ENCODE data around the gene MSL1. TPM values are rescaled to one million over a fixed set of nuclear protein-coding genes. Genes with fewer than 3 reads are reported as not detected.

MSL1 gene
- total and polyA plus RNA-seq, 2 of the 13 experiments (the other 11 are each of a cell fraction or from before 2014, with no cell fraction given): 63.8 to 88.5 TPM

GRCh38 chr17:40098846-40099618, 22.7 kb upstream of the MSL1 start (continued):
- peak; percentile 97 for TF ChIP-seq ZNF670 (CRISPR knock-in tag; IDR thresholded peaks at IDR 0.05; ENCODE audit: borderline replicate concordance)
- TF ChIP-seq ZNF282 (IDR thresholded peaks at IDR 0.05; ENCODE audit: partially characterized antibody): peak; percentile 26
- peak; percentile 66; the same call in 1 of the 2 replicates for TF ChIP-seq ZNF225 (CRISPR knock-in tag; IDR thresholded peaks at IDR 0.05)
- TF ChIP-seq YEATS2 (CRISPR knock-in tag; IDR thresholded peaks at IDR 0.05; ENCODE audit: borderline replicate concordance): peak; percentile 80; the same call in 1 of the 2 replicates
- peak; percentile 98 for TF ChIP-seq ZNF781 (CRISPR knock-in tag; IDR thresholded peaks at IDR 0.05; ENCODE audit: borderline replicate concordance, not compliant biosample characterization)
- peak; percentile 65; the same call in 1 of the 2 replicates for TF ChIP-seq KMT2A (CRISPR knock-in tag; IDR thresholded peaks at IDR 0.05)
- TF ChIP-seq ZMYM2 (CRISPR knock-in tag; IDR thresholded peaks at IDR 0.05): peak; percentile 32; the same call in 1 of the 2 replicates
- TF ChIP-seq, protein P1, sequence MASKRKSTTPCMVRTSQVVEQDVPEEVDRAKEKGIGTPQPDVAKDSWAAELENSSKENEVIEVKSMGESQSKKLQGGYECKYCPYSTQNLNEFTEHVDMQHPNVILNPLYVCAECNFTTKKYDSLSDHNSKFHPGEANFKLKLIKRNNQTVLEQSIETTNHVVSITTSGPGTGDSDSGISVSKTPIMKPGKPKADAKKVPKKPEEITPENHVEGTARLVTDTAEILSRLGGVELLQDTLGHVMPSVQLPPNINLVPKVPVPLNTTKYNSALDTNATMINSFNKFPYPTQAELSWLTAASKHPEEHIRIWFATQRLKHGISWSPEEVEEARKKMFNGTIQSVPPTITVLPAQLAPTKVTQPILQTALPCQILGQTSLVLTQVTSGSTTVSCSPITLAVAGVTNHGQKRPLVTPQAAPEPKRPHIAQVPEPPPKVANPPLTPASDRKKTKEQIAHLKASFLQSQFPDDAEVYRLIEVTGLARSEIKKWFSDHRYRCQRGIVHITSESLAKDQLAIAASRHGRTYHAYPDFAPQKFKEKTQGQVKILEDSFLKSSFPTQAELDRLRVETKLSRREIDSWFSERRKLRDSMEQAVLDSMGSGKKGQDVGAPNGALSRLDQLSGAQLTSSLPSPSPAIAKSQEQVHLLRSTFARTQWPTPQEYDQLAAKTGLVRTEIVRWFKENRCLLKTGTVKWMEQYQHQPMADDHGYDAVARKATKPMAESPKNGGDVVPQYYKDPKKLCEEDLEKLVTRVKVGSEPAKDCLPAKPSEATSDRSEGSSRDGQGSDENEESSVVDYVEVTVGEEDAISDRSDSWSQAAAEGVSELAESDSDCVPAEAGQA (IDR thresholded peaks at IDR 0.05; ENCODE audit: low read depth): peak; percentile 35; the same call in 1 of the 2 replicates
- TF ChIP-seq, protein P1 (CRISPR knock-in tag; IDR thresholded peaks at IDR 0.05; ENCODE audit: borderline replicate concordance): peak; percentile 79; the same call in 1 of the 2 replicates
- peak; percentile 96 for TF ChIP-seq ZNF616 (CRISPR knock-in tag; IDR thresholded peaks at IDR 0.05; ENCODE audit: low read depth)
- TF ChIP-seq SMYD3 (CRISPR knock-in tag; IDR thresholded peaks at IDR 0.05): peak; percentile 66; the same call in 1 of the 2 replicates
- peak; percentile 97 for TF ChIP-seq ZC3H13 (CRISPR knock-in tag; IDR thresholded peaks at IDR 0.05)
- peak; percentile 99 for TF ChIP-seq ZNF788 (CRISPR knock-in tag; IDR thresholded peaks at IDR 0.05; ENCODE audit: borderline replicate concordance)
- no peak for TF ChIP-seq ZNF773 (CRISPR knock-in tag; IDR thresholded peaks at IDR 0.05; ENCODE audit: borderline replicate concordance)
- TF ChIP-seq MEIS2 (CRISPR knock-in tag; IDR thresholded peaks at IDR 0.05): peak; percentile 95
- TF ChIP-seq DZIP1 (CRISPR knock-in tag; IDR thresholded peaks at IDR 0.05): peak; percentile 97
- peak; percentile 94 for TF ChIP-seq ATF7-NPFF (CRISPR knock-in tag; IDR thresholded peaks at IDR 0.05; ENCODE audit: low read depth)
- TF ChIP-seq GATAD1 (CRISPR knock-in tag; IDR thresholded peaks at IDR 0.05): peak; percentile 81
- peak; percentile 95 for TF ChIP-seq IKZF4 (CRISPR knock-in tag; IDR thresholded peaks at IDR 0.05; ENCODE audit: borderline replicate concordance, low read depth, not compliant biosample characterization)
- TF ChIP-seq SALL2 (CRISPR knock-in tag; IDR thresholded peaks at IDR 0.05): peak; percentile 89; the same call in 1 of the 2 replicates
- TF ChIP-seq SRF (IDR thresholded peaks at IDR 0.05; ENCODE audit: low read depth, low read length): peak; percentile 48; the same call in 1 of the 2 replicates
- no peak for TF ChIP-seq BRD4 (CRISPR knock-in tag; IDR thresholded peaks at IDR 0.05)
